Left colon (tissue), 2 donors: ENCODE data around the gene TP53TG3. TPM values are rescaled to one million over a fixed set of nuclear protein-coding genes. Genes with fewer than 3 reads are reported as not detected.
"Not testable (repeated sequence)": the region's sequence is repeated elsewhere in the genome, so short reads cannot be mapped to it uniquely, and the experiment has no call there.

ENCODE experiments used
- ATAC-seq: fragments of 200-7000 bp; cut with Tn5 transposase; one replicate; pipeline ENCODE4 v1.9.1; 2020; ENCODE audit warnings: mild to moderate bottlenecking, moderate library complexity
- DNase-seq, 2 donors: peaks; one replicate each; pipeline ENCODE4 v3.0.0-alpha.2; 2020
- intact Hi-C, 2 donors: fragments of 100-400 bp; cut with DNase I in 1 of 2; cut with micrococcal nuclease in 1 of 2; formaldehyde crosslinking; loops; one replicate each; pipeline versions ENCODE4 v1.11.2 to v1.14.0; 2022; cut with DNase I, micrococcal nuclease
- long read RNA-seq: library from polyadenylated mRNA; unstranded; transcript quantifications from one replicate; pipeline ENCODE4 v2.0.0, GENCODE V29; 2021
- total RNA-seq, 2 donors: library from RNA; stranded (reverse); fragmentation: NEBNext Ultra II Directional; extraction: Animal tissue kit (Norgen Biotek cat#: 25700); gene quantifications; one replicate each; pipeline ENCODE4 v1.2.1, GENCODE V29; 2021
- donor health status: DM: no; HTN: no; CAD: no.
- donor health status: DM: yes; HTN: yes; CAD: no.

TP53TG3 gene, protein sequence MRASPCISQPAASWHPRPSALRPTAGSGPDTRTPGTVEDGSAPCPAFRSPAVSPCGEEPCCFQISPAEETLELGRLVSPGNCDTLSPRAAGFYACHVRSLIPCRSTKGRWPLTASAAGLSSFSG
- total RNA-seq: not detected
- long read RNA-seq: 0 reads

DNA sequence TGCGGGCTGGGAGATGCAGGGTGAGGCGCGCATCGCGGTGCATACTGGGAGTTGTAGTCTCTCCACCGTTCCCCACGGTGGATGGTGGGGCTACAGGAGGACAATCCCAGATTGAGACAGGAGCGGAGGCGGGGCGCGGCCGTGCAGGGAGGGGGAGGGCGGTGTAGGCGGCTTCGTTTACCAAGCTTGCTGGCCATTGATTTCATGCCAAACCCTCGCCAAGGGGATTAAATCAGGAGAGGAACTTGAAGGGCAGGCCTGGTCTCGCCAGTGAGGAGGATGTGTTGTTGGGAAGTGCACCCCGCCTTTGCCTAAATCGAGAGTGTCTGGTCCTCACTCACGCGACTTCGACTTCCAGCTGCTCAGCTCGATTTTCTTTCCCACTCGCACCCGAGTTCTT is at the start of gene TP53TG3:
Gene TP53TG3, minus strand, starts transcription at position 101 of the 400 bp plus-strand sequence. Its CDS starts 68 bp downstream, at position 33.
- intact Hi-C loops, DNase-seq, ATAC-seq: not testable (repeated sequence)

DNA sequence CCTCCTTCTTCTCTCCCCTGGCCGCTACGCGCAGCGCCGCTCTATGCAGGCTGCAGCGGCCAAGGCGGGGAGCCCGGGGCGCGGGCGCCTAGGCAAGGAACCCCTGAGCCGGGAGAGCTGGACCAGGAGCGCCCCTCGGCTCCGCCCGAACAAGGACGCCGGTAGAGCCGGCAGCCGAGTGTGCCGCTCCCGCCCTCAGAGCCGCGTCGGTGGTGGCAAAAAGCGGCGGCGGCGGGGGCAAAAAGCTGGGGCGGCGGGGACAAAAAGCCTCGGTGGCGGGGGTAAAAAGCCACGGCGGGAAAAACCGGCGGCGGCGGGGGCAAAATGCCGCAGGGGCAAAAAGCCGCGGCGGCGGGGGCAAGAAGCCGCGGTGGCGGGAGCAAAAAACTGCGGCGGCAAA is 25.1 kb downstream of the TP53TG3 start:
- not testable (repeated sequence) for DNase-seq, ATAC-seq

DNA sequence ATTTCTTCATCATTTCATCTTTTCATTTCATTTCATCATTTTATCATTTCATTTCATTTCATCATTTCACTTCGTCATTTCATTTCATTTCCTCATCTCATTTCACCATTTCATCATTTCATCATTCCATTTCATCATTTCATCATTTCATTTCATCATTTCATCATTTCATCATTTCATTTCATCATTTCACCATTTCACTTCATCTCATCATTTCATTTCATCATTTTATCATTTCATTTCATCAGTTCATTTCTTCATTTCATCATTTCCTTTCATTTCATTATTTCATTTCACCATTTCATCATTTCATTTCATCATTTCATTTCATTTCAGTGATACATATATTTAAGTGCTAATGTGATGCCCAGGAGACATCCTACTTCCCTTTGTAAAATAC is 28.4 kb downstream of the TP53TG3 start:
- ATAC-seq, DNase-seq, intact Hi-C loops: not testable (repeated sequence)

More for the DNA sequence above, 25.1 kb downstream of the TP53TG3 start:
- intact Hi-C loops: not testable (repeated sequence)

DNA sequence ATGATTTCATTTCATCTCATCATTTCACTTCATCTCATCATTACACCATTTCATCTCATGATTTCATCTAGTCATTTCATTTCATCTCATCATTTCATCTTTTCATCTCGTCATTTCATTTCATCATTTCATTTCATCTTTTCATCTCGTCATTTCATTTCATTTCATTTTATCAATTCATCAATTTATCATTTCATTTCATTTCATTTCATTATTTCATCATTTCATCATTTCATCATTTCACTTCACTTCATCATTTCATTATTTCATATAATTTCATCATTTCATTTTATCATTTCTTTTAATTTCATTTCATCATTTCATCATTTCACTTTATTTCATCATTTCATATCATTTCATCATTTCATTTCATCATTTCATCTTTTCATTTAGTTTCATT is 29.2 kb downstream of the TP53TG3 start:
- DNase-seq, ATAC-seq, intact Hi-C loops: not testable (repeated sequence)

DNA sequence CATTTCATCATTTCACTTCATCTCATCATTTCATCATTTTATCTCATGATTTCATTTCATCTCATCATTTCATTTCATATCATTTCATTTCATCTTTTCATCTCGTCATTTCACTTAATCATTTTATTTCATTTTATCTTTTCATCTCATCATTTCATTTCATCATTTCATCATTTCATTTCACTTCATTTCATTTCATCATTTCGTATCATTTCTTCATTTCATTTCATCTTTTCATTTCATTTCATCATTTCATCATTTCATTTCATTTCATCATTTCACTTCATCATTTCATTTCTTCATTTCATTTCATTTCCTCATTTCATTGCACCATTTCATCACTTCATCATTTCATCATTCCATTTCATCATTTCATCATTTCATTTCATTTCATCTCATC is 29.8 kb downstream of the TP53TG3 start:
- ATAC-seq, intact Hi-C loops, DNase-seq: not testable (repeated sequence)

DNA sequence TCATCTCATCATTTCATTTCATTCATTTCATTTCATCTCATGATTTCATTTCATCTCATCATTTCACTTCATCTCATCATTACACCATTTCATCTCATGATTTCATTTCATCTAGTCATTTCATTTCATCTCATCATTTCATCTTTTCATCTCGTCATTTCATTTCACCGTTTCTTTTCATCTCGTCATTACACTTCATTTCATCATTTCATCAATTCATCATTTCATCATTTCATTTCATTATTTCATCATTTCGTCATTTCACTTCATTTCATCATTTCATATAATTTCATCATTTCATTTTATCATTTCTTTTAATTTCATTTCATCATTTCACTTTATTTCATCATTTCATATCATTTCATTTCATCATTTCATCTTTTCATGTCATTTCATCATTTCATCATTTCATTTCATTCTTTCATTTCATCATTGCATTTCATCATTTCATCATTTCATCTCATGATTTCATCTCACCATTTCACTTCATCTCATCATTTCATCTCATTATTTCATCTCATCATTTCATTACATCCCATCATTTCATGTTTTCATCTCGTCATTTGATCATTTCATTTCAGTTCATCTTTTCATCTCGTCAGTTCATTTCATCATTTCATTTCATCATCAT is 30.6 kb downstream of the TP53TG3 start:
- intact Hi-C loops, DNase-seq, ATAC-seq: not testable (repeated sequence)

DNA sequence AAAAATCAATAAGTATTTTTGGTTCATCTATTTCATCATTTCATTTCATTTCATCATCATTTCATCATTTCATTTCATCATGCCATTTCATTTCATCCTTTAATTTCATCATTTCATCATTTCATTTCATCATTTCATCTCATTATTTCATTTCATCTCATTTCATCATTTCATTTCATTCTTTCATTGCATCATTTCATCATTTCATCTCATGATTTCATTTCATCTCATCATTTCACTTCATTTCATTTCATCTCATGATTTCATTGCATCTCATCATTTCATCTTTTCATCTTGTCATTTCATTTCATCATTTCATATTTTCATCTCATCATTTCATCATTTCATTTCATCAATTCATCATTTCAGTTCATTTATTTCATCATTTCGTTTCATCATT is 31.2 kb downstream of the TP53TG3 start:
- DNase-seq, ATAC-seq, intact Hi-C loops: not testable (repeated sequence)

DNA sequence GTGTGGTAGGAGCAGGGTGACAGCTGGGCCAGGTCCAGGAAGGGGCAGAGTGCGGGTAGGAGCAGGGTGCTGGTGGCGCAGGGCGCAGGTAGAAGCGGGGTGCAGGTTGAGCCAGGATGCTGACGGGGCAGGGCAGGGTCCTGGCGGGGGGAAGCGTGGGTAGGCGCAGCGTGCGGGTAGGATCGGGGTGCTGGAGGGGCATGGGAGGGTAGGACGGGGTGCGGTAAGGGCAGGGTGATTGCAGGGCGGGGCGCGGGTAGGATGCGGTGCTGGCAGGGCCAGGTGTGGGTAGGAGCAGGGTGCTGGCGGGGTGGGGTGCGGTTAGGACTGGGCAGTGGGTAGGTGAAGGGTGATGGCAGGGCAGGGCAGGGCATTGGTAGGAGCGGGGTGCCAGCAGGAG is 38.4 kb downstream of the TP53TG3 start:
- intact Hi-C loops, DNase-seq, ATAC-seq: not testable (repeated sequence)

DNA sequence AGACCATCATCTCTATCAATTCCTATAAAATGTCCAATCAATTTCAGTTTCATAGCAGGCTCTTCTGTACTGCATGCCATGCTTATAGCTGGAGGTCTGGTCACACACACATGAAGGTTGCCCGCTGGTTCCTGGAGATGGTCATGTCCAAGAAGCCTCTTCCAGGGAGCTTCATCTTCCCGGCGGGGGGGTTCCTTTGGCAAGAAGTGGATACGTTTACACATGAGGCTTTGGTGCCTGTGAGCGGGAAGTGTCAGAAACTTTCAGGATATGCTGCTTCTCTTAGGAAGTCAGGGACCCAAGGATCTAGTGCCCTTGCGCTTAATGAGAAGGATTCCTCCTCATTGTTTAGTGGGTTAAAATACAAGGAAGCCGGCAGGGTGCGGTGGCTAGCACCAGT is 43.9 kb downstream of the TP53TG3 start:
- intact Hi-C loops, ATAC-seq, DNase-seq: not testable (repeated sequence)
